PC-9 (cell line): ENCODE measurements around the gene PHPT1. TPM values are rescaled to one million over a fixed set of nuclear protein-coding genes. Genes with fewer than 3 reads are reported as not detected.
"Not testable (repeated sequence)": the region's sequence is repeated elsewhere in the genome, so short reads cannot be mapped to it uniquely, and the experiment has no call there.

ENCODE experiments used
- BruUV-seq: library from RNA; stranded (reverse); fragments of 400-500 nt; replicated peaks from 2 replicates; lab custom pipeline; 2021; lab: Mats Ljungman, UMichigan
- CTCF ChIA-PET: fragments of 300-600 bp; sonication (Branson Sonifier 250); formaldehyde crosslinking; loops from one replicate; lab custom pipeline; 2022; ENCODE audit warnings: antibody characterized with exemption; lab: Charles Lee
- POLR2A ChIA-PET: fragments of 300-600 bp; sonication (Branson Sonifier 250); formaldehyde crosslinking; loops from one replicate; lab custom pipeline; 2022; ENCODE audit warnings: antibody characterized with exemption; ENCODE audit not compliant: unreplicated experiment; lab: Charles Lee
- DNase-seq, 2 experiments: peaks; one replicate each; pipeline versions ENCODE4 v3.0.0 to v3.0.0-alpha.2; 2015 to 2022; ENCODE audit warnings: mixed read lengths in 1 of 2
- H2AFZ ChIP-seq: fragments of 200-600 bp; sonication (generic); 2 replicates; pipeline ENCODE4 v1.8.1; 2017; ENCODE audit warnings: antibody characterized with exemption
- H3F3A ChIP-seq: fragments of 200-600 bp; sonication (generic); 2 replicates; pipeline ENCODE4 v1.8.1; 2017; ENCODE audit warnings: antibody characterized with exemption, mild to moderate bottlenecking, low read depth; ENCODE audit not compliant: insufficient read depth
- H3K27ac ChIP-seq: fragments of 200-600 bp; sonication (generic); 2 replicates; pipeline ENCODE4 v1.6.1; 2016; ENCODE audit warnings: mixed run types
- H3K27me3 ChIP-seq: fragments of 200-600 bp; sonication (generic); 2 replicates; pipeline ENCODE4 v1.6.1; 2016; ENCODE audit warnings: low read depth, mixed run types; ENCODE audit not compliant: insufficient read depth
- H3K36me3 ChIP-seq: fragments of 200-600 bp; sonication (generic); 2 replicates; pipeline ENCODE4 v1.6.1; 2016; ENCODE audit warnings: low read depth, mixed run types
- H3K4me1 ChIP-seq: fragments of 200-600 bp; sonication (generic); replicated peaks from 2 replicates; pipeline ENCODE4 v1.6.1; 2016; ENCODE audit warnings: mixed run types; ENCODE audit not compliant: insufficient read depth
- H3K4me2 ChIP-seq: fragments of 200-600 bp; sonication (generic); 2 replicates; pipeline ENCODE4 v1.6.1; 2017; ENCODE audit warnings: mixed run types
- H3K4me3 ChIP-seq: fragments of 200-600 bp; sonication (generic); 2 replicates; pipeline ENCODE4 v1.6.1; 2016; ENCODE audit warnings: mixed run types
- H3K79me2 ChIP-seq: fragments of 200-600 bp; sonication (generic); 2 replicates; pipeline ENCODE4 v1.6.1; 2017; ENCODE audit warnings: low read depth, mixed run types
- H3K9me2 ChIP-seq: fragments of 200-600 bp; sonication (generic); 2 replicates; pipeline ENCODE4 v1.8.1; 2017; ENCODE audit warnings: mild to moderate bottlenecking; ENCODE audit not compliant: insufficient read depth
- H3K9me3 ChIP-seq: fragments of 200-600 bp; sonication (generic); 2 replicates; pipeline ENCODE4 v1.8.1; 2016; ENCODE audit warnings: low read depth; ENCODE audit not compliant: insufficient read depth
- H4K20me1 ChIP-seq: fragments of 200-600 bp; sonication (generic); 2 replicates; pipeline ENCODE4 v1.8.1; 2017; ENCODE audit not compliant: insufficient read depth
- intact Hi-C: fragments of 100-400 bp; cut with micrococcal nuclease; formaldehyde crosslinking; loops from one replicate; pipeline ENCODE4 v1.10.0; 2022; ENCODE audit not compliant: unreplicated experiment
- total RNA-seq: library from RNA; stranded (reverse); gene quantifications from 2 replicates; pipeline ENCODE4 v1.2.3, GENCODE V29; 2021
- TF ChIP-seq, protein P1 (sequence below): fragments of 200-600 bp; sonication (generic); conservative IDR thresholded peaks from 2 replicates; pipeline ENCODE4 v1.6.1; 2017; ENCODE audit warnings: mixed run types, antibody characterized with exemption, mild to moderate bottlenecking, moderate library complexity

PHPT1 gene
- total RNA-seq, 1 experiment from 2014 or later = 112 TPM

DNA sequence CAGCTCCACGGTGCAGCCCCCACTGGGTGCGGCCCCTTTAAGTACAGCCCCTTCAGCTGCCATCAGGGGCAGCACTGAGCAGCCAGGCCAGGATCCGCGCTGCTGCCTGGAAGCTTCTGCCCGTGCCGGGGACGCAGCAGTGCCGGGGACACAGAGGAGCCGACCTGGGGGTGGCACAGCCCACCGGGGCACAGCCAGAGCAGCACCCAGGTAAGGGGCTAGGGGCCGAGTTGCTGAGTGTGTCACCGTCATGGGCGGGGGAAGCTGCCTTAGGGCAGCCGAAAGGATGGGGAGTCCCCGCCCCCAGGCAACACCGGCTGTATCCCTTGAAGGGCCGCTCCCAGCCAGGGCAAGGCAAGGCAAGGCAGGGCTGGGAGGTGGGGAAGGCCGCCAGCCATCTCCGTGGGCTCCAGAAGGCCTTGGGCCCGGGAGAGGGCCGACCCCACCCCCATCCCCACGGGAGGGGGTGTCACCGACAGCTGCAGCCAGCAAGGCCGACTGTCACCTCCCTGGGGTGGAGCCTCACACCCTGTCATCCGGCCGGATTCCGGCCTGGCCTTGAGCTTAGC, 6.7 kb upstream of the PHPT1 start, which contains the start of gene AJM1:
AJM1 (plus strand) TSS at position 99 of the 569 bp plus-strand sequence. CDS start 1,937 bp downstream, outside the sequence.
- H3K9me3 ChIP-seq, H3K27ac ChIP-seq, H2AFZ ChIP-seq, intact Hi-C loops, H3K4me1 ChIP-seq, H3K4me3 ChIP-seq, H3K27me3 ChIP-seq, BruUV-seq, H3K79me2 ChIP-seq, H3K9me2 ChIP-seq, H3K36me3 ChIP-seq: not testable (repeated sequence)
- Histone ChIP-seq H3K4me2 (peak within 1 kb of the TSS; percentile 47; the same call in 1 of the 2 replicates), H4K20me1 (0 out of 2 replicates have a peak, but pooled peaks cover 16% of the 10 kb centered on the region), H3F3A (peaks cover 19% of the 10 kb centered on the region)
- ChIA-PET CTCF (interaction anchor here (0.6 to 1.5 kb wide), 5 partner anchors 35 to 177 kb away, joined by 3 to 12 read pairs (median 3); partner anchors contain the start of genes RABL6 and TMEM141), POLR2A (interaction anchor here (0.6 to 0.8 kb wide), 2 partner anchors 153 to 200 kb away, joined by 4 to 7 read pairs; partner anchors contain the start of gene CLIC3)
- TF ChIP-seq, protein P1, sequence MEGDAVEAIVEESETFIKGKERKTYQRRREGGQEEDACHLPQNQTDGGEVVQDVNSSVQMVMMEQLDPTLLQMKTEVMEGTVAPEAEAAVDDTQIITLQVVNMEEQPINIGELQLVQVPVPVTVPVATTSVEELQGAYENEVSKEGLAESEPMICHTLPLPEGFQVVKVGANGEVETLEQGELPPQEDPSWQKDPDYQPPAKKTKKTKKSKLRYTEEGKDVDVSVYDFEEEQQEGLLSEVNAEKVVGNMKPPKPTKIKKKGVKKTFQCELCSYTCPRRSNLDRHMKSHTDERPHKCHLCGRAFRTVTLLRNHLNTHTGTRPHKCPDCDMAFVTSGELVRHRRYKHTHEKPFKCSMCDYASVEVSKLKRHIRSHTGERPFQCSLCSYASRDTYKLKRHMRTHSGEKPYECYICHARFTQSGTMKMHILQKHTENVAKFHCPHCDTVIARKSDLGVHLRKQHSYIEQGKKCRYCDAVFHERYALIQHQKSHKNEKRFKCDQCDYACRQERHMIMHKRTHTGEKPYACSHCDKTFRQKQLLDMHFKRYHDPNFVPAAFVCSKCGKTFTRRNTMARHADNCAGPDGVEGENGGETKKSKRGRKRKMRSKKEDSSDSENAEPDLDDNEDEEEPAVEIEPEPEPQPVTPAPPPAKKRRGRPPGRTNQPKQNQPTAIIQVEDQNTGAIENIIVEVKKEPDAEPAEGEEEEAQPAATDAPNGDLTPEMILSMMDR = peak; percentile 75
- peak in 1 of 2 experiments; percentile 70 for DNase-seq

GRCh38 chr9:136843159-136843800, 5.9 kb upstream of the PHPT1 start:
- intact Hi-C loops, H3K36me3 ChIP-seq, H3K79me2 ChIP-seq, H3K9me2 ChIP-seq, DNase-seq, H3K4me1 ChIP-seq, H3K4me2 ChIP-seq, H3K27ac ChIP-seq, BruUV-seq, POLR2A ChIA-PET, H3K27me3 ChIP-seq, H3K4me3 ChIP-seq, H2AFZ ChIP-seq, H3K9me3 ChIP-seq: not testable (repeated sequence)
- CTCF ChIA-PET = interaction anchor here (0.6 to 1.5 kb wide), 4 partner anchors 36 to 227 kb away, joined by 3 to 9 read pairs (median 4); partner anchors contain the start of gene RABL6
- Histone ChIP-seq H4K20me1 (0 out of 2 replicates have a peak, but pooled peaks cover 16% of the 10 kb centered on the region), H3F3A (peaks cover 19% of the 10 kb centered on the region)

DNA sequence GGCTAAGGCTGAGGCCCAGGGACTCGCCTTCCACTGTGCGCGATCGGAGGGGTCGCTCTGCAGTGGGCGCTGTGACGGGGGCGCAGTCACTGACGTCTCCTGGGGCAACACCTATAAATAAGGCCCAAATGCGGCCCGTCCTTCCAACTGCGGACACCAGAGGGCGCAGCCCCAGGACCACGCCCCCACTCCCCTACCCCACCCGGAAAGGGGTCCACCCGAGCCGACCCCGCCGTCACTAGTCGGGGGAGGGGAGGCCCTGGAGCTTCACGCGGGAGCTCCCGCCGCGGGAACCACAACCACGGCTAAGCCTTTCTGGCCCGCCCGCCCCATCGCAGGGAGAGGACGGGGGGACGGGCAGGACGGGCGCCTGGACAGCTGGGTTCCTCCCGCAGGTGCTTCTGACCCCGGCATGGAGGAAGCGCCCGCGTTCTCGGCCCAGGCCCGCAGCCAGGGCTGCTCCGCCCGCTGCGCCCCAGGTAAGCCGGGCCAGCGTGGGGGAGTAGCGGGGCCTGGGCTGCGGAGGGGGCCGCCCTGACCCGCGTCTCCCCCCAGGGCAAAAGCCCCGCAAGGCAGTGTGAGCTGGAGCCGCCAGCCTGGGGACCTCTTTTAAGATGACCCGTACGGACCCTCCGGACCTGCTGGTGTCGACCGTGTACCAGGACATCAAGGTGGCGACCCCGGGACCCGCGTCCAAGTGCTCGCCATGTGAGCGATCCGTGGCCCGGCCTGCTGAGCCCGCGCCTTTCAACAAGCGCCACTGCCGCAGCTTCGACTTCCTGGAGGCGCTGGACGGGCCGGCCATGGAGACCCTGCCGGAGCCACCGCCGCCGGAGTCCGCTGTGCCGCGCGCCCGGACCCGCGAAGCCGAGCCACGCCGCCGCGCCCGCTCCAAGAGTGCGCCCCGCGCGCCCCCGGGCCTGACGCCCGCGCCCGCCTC, 5.1 kb upstream of the PHPT1 start:
- Histone ChIP-seq H4K20me1 (0 out of 2 replicates have a peak, but pooled peaks cover 16% of the 10 kb centered on the region), H3F3A (peaks cover 19% of the 10 kb centered on the region)
- H3K4me3 ChIP-seq, BruUV-seq, H3K9me2 ChIP-seq, H3K9me3 ChIP-seq, H3K4me2 ChIP-seq, H3K27ac ChIP-seq, H3K27me3 ChIP-seq, H3K4me1 ChIP-seq, H3K79me2 ChIP-seq, POLR2A ChIA-PET, intact Hi-C loops, H2AFZ ChIP-seq, CTCF ChIA-PET, H3K36me3 ChIP-seq, DNase-seq: not testable (repeated sequence)
- TF ChIP-seq, protein P1 = peak; percentile 68
